MM.1S (cell line): Measurements from ENCODE around the gene MICALL2.

Experiments used
- CTCF ChIP-seq: fragments of 300-600 bp; sonication (generic); IDR thresholded peaks from 2 replicates; pipeline ENCODE4 v1.5.1; 2016; ENCODE audit warnings: antibody characterized with exemption, low read length, mixed read lengths
- EZH2 ChIP-seq: fragments of 300-600 bp; sonication (generic); optimal IDR thresholded peaks from 2 replicates; pipeline ENCODE3; 2017; ENCODE audit warnings: low read depth, mild to moderate bottlenecking, antibody characterized with exemption, low read length, mixed read lengths

GRCh38 chr7:1404898-1405548 is 54.2 kb downstream of the MICALL2 start:
- TF ChIP-seq CTCF (no peak), EZH2 (no peak)
